Activated T-helper 1 cell treated with anti-CD3 and anti-CD28 coated beads, Interleukin-12 subunit alpha, Interleukin-12 subunit beta, Interleukin-2, Interleukin-4 antibody, amounts not matched to agents 30 ng/mL and 10 ng/mL and 1 ng/mL, durations not matched to agents 14 hours and 24 hours and 36 hours (primary cell): Measurements from ENCODE around the gene PPARD. TPM values are rescaled to one million over a fixed set of nuclear protein-coding genes. Genes with fewer than 3 reads are reported as not detected.

Experiments
- DNase-seq: peaks from one replicate; pipeline ENCODE4 v3.0.0; 2021; ENCODE audit warnings: low spot score
- H3K27ac Mint-ChIP-seq: one replicate; pipeline ENCODE4 v1.8.0; 2021; ENCODE audit warnings: mild to moderate bottlenecking, mixed read lengths
- H3K27me3 Mint-ChIP-seq: one replicate; pipeline ENCODE4 v1.8.0; 2022; ENCODE audit warnings: mild to moderate bottlenecking, moderate library complexity, mixed read lengths; ENCODE audit not compliant: insufficient read depth
- H3K36me3 Mint-ChIP-seq: one replicate; pipeline ENCODE4 v1.8.0; 2021; ENCODE audit warnings: low read depth, mixed read lengths
- H3K4me1 Mint-ChIP-seq: one replicate; pipeline ENCODE4 v1.8.0; 2021; ENCODE audit warnings: low read depth, mixed read lengths
- H3K4me3 Mint-ChIP-seq: one replicate; pipeline ENCODE4 v1.8.0; 2021; ENCODE audit warnings: mild to moderate bottlenecking, moderate library complexity, mixed read lengths
- H3K9me3 Mint-ChIP-seq: one replicate; pipeline ENCODE4 v1.8.0; 2021; ENCODE audit warnings: mixed read lengths
- intact Hi-C: fragments of 100-400 bp; cut with micrococcal nuclease; formaldehyde crosslinking; loops from one replicate; pipeline ENCODE4 v1.15.1; 2024
- total RNA-seq: library from RNA; stranded (reverse); gene quantifications from 2 replicates; pipeline ENCODE4 v1.2.3, GENCODE V29; 2022

PPARD gene
- total RNA-seq, 1 donor from 2014 or later: 17.4 TPM

DNA sequence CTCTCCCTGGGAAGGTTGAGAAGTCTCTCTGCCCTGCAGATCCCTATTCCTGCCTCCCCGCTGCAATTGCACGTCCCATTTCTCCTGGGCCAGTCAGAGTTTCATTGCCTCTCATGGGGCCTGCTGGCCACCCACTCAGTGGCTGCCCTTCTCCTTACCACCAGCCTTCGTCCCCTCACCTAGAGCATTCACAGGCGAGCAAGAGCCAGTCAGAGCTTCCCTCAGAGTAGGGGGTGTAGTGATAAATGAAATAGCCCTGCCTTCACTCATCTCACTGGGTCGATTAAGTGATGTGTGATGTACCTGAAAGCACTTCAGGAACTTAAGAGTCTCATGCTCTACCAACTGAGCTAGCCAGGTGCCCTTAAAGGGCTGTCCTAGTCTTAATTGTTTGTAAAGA, 57.8 kb downstream of the PPARD start:
- intact Hi-C loops: no loop called here
- no peak overlapping the region for H3K27ac Mint-ChIP-seq
- peaks cover 21% of the 10 kb centered on the region for H3K4me1 Mint-ChIP-seq
- H3K27me3 Mint-ChIP-seq: no peaks in the 10 kb centered on the region
- H3K36me3 Mint-ChIP-seq: peaks cover 10% of the 10 kb centered on the region
- no peaks in the 10 kb centered on the region for H3K9me3 Mint-ChIP-seq
- H3K4me3 Mint-ChIP-seq: no peak overlapping the region
- DNase-seq: no peak

DNA sequence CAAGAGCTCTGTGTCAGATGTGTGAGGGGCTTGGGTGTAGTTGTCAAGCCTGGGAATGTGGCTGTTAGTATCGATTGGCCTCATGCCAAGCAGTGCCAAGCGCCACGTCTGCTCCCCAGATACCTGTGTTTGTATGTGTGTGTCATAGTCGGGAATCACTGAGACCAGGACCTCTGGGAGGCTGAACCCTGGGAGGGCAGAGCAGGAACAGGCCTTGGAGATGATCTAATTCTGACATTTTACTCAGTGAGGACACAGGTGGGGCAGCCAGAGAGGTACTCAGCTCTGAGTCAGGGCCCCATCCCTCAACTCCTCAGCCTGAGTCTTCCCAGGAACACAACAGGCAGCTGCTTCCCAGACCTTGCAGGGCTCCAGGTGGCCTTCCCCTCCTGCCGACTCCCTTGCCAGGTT, 58.5 kb downstream of the PPARD start:
- Mint-ChIP-seq H3K4me3 (no peak overlapping the region), H3K27me3 (no peaks in the 10 kb centered on the region), H3K36me3 (peaks cover 10% of the 10 kb centered on the region), H3K27ac (no peak overlapping the region), H3K4me1 (peaks cover 15% of the 10 kb centered on the region), H3K9me3 (no peaks in the 10 kb centered on the region)
- no peak for DNase-seq
- intact Hi-C loops: no loop called here

DNA sequence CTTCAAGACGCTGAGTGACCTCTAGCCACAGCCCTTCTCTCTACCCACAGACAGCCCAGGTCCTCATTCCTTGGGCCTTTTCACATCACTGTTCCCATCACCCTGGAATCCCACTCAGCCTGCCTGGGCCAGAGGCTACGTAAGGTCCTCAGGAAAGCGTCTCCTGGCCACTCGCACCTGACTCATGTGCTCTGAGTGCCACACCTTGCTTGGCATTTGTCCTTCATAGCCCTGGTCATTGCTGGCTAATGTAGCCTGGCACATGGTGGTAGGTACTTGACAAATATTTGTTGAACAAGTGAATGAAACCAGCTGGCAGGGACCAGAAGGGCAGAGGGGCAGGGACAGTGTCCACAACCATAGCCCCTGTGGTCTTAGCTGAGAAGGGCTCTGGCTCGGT, 59.2 kb downstream of the PPARD start:
- Mint-ChIP-seq H3K27ac (no peak overlapping the region), H3K4me3 (no peak overlapping the region), H3K36me3 (peaks cover 8% of the 10 kb centered on the region), H3K4me1 (peaks cover 15% of the 10 kb centered on the region), H3K9me3 (no peaks in the 10 kb centered on the region), H3K27me3 (no peaks in the 10 kb centered on the region)
- intact Hi-C loops: no loop called here
- DNase-seq: no peak

DNA sequence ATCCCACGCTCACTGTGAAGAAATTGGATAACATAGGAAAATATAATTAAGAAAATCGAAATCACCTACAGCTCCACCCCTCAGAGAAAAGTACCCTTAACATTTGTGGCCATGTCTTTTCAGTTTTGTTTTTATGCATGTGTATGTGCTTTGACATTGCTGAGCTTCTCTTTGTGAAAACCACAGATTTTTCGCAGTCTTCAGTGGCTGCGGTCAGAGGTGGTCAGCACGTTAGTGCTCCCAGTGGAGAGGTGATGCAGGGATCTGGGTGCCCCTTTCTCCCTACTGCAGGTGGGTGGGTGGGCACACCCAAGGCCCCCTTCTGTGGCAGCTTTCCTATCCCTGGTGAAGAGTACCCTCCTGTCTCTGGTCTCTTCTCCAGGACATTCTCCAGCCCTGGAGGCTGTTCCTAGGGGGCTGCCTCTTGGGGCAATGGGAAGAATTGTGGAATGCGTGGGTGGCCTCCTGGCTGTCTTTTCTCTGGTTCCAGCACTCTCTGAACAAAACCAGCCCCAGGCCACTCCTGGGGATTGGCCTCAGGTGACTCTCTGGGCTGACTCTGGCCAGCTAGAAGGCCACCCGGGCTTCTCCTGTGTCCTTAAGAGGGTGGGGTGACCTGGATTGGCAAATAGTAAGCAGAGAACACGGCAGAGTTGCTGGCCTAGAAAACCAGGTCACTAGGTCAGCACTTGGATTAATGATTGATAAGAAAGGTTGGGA, 59.9 kb downstream of the PPARD start:
- Mint-ChIP-seq H3K9me3 (no peaks in the 10 kb centered on the region), H3K4me3 (no peak overlapping the region), H3K36me3 (peaks cover 7% of the 10 kb centered on the region), H3K4me1 (peaks cover 15% of the 10 kb centered on the region), H3K27ac (no peak overlapping the region), H3K27me3 (no peaks in the 10 kb centered on the region)
- DNase-seq: no peak
- intact Hi-C loops: no loop called here

DNA sequence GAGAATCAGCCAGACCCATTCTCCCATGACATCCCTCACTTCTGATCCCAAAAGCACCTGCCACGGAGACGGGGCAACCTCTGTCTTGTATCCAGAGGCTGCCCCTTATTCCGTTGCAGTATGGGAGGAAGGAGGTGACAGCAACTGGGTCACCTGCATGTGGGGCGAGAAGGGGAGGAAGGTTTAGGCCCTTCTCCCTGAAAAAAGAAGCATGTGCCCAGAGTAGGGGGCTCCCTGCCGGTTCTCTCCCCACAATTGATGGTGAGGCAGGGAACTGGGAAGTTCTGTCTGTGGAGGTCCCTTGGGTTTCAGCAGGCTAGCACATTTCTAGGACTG, 60.5 kb downstream of the PPARD start:
- Mint-ChIP-seq H3K27me3 (no peaks in the 10 kb centered on the region), H3K9me3 (no peaks in the 10 kb centered on the region), H3K36me3 (peaks cover 7% of the 10 kb centered on the region), H3K4me1 (peaks cover 15% of the 10 kb centered on the region), H3K27ac (no peak overlapping the region), H3K4me3 (no peak overlapping the region)
- intact Hi-C loops: no loop called here
- no peak for DNase-seq

DNA sequence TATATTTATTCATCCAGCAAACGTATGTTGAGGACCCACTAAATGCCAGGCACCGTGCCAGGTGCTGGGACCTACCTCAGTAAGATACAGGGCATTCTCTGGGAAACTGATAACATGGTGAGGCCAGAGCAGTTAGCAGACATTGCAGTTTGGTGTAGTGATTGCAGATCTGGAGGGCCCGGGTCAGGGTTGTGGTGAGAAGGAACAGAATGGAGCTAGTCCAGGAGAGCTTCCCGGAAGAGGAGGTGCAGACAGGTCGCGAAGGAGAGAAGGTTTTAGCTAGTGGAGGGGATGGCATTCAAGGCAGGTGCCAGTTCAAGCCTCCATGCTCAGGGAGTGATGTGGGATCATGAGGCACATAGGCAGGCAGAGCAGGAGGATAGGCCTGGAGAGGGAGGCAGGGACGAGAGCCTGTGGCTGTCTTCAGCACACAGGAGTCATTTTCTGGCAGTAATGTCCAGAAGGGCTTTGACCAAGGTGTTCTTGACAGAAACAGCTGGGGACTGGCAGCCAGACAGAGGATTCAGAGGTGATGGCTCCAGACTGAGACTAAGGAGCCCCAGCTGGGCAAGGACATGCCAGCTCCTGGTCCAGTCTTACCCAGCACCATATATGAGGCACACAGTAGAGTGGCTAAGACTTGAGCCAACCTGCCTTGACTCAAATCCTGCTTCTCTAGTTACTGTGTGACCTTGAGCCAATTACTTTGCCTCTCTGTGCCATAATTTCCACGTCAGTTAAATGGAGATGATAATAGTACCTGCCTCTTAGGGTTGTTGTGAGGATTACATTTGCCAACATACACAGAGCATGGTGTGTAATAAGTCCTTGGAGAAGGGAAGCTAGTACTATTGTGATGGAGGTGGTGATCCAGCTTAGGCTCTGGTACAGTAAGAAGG, 61.4 kb downstream of the PPARD start:
- no peaks in the 10 kb centered on the region for H3K9me3 Mint-ChIP-seq
- H3K4me1 Mint-ChIP-seq: peaks cover 21% of the 10 kb centered on the region
- no peak overlapping the region for H3K27ac Mint-ChIP-seq
- intact Hi-C loops: no loop called here
- no peaks in the 10 kb centered on the region for H3K27me3 Mint-ChIP-seq
- no peaks in the 10 kb centered on the region for H3K36me3 Mint-ChIP-seq
- no peak overlapping the region for H3K4me3 Mint-ChIP-seq
- DNase-seq: no peak

DNA sequence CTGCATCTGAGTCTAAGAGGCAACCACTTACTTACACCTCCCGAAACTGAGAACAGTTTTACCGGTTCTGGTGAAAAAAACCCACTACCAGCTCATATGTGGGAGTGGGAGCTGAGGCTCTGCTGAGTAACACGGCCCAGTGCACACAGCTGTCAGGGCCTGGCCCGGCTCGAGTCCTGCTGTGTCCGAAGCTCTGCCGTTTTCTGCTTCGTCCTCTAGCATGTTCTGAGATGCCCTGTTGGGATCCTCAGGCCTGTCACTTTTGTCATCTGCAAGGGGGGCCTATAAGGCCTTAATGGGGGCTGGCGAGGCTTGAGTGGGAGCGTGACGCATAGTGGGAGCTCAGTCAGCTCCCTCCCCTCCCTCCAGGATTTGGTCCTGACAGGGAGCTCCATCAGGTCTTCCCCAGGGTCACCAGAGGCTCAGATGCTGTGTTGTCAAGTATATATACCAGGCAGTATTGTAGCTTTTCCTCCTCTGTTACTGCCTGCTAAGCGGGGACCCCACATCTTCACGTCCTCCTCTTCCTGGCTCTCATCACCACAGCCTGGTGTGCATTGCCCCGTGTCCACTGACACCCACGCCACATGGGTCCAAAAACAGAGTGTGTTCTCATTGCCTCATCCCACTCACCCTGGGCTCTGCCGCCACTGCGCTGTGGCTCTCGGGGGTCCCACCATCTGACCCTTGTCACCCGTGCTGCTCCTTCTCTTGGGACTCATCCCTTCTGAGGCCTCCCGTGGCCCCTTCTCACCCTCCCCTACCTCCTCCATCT, 64.5 kb downstream of the PPARD start:
- Mint-ChIP-seq H3K9me3 (no peaks in the 10 kb centered on the region), H3K36me3 (peaks cover 7% of the 10 kb centered on the region)
- DNase-seq: no peak

DNA sequence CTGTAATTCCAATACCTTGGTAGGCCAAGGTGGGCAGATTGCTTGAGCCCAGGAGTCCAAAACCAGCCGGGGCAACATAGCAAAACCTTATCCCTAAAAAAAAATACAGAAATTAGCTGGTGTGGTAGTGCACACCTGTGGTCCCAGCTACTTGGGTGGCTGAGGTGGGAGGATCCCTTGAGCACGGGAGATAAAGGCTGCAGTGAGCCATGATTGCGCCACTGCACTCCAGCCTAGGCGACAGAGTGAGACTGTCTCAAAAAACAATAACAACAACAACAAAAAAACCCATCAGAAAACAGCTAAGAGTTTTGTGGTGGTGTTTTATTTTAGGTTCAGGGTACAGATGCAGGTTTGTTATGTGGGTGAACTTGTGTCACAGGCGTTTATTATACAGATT, 66.9 kb downstream of the PPARD start:
- no peak for DNase-seq
- intact Hi-C loops: no loop called here
- peaks cover 16% of the 10 kb centered on the region for H3K36me3 Mint-ChIP-seq
- no peak overlapping the region for H3K27ac Mint-ChIP-seq
- H3K9me3 Mint-ChIP-seq: no peaks in the 10 kb centered on the region
- H3K27me3 Mint-ChIP-seq: no peaks in the 10 kb centered on the region
- H3K4me1 Mint-ChIP-seq: peaks cover 35% of the 10 kb centered on the region
- H3K4me3 Mint-ChIP-seq: no peak overlapping the region

More for the DNA sequence above, 64.5 kb downstream of the PPARD start:
- no peak overlapping the region for H3K4me3 Mint-ChIP-seq
- H3K27ac Mint-ChIP-seq: no peak overlapping the region
- H3K4me1 Mint-ChIP-seq: peaks cover 39% of the 10 kb centered on the region
- intact Hi-C loops: no loop called here
- H3K27me3 Mint-ChIP-seq: no peaks in the 10 kb centered on the region

DNA sequence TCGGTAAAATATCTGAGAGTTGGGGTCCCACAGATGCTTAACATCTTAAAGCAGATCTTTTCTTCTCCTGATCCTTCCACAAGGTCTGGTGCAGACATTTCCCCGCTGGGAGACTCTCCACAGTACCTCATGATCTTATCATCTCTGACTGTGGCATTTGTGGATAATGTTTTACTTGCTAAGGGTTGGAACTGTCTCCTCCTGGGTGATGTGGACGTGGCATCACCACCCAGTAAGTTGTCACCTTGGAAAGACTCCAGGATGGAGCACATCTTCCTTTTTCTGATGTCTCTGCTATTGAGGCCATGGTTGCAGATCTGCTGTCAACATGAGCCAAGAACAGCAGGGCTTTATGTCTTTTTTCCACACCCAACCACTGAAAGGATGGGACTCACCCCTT, 67.8 kb downstream of the PPARD start:
- no peaks in the 10 kb centered on the region for H3K27me3 Mint-ChIP-seq
- no peaks in the 10 kb centered on the region for H3K9me3 Mint-ChIP-seq
- no peak for DNase-seq
- intact Hi-C loops: no loop called here
- H3K4me1 Mint-ChIP-seq: peaks cover 44% of the 10 kb centered on the region
- H3K27ac Mint-ChIP-seq: peak overlapping the region; percentile 30
- peaks cover 19% of the 10 kb centered on the region for H3K36me3 Mint-ChIP-seq
- H3K4me3 Mint-ChIP-seq: peak overlapping the region; percentile 41

DNA sequence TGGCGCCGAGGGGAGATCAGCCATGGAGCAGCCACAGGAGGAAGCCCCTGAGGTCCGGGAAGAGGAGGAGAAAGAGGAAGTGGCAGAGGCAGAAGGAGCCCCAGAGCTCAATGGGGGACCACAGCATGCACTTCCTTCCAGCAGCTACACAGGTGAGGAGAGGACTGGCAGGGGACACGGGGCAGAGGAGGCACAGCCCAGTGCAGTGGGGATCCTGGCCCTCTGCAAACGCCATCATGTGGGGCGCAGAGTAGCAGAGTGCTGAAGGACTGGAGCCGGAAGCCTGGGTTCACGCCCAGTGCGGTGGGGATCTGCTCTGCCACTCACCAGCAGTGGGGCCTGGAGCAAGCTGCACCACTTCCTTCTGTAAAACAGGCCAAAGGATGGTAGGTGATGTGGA, 68.7 kb downstream of the PPARD start:
- no peaks in the 10 kb centered on the region for H3K9me3 Mint-ChIP-seq
- no peak for DNase-seq
- H3K4me1 Mint-ChIP-seq: peaks cover 51% of the 10 kb centered on the region
- peak overlapping the region; percentile 82 for H3K27ac Mint-ChIP-seq
- H3K27me3 Mint-ChIP-seq: no peaks in the 10 kb centered on the region
- intact Hi-C loops: no loop called here
- H3K36me3 Mint-ChIP-seq: peaks cover 24% of the 10 kb centered on the region
- peak overlapping the region; percentile 49 for H3K4me3 Mint-ChIP-seq

DNA sequence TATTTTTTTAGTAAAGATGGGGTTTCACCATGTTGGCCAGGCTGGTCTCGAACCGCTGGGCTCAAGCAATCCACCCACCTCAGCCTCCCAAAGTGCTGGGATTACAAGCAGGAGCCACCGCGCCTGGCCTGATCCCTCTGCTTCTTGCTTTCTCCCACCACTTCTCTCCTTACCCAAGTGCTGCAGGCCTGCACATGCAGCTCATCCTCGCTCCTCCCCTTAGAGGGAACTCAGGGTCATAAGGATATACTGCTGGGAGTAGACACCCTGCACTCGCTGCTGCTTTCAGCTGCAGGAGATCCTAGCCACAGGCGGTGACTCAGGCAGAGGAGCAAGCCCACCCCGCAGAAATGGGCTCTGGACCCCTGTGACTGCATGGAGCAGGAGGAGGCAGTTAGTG, 69.7 kb downstream of the PPARD start:
- Mint-ChIP-seq H3K9me3 (no peaks in the 10 kb centered on the region), H3K36me3 (peaks cover 24% of the 10 kb centered on the region), H3K27me3 (no peaks in the 10 kb centered on the region), H3K4me1 (peaks cover 56% of the 10 kb centered on the region), H3K27ac (no peak overlapping the region), H3K4me3 (no peak overlapping the region)
- intact Hi-C loops: no loop called here
- DNase-seq: no peak

DNA sequence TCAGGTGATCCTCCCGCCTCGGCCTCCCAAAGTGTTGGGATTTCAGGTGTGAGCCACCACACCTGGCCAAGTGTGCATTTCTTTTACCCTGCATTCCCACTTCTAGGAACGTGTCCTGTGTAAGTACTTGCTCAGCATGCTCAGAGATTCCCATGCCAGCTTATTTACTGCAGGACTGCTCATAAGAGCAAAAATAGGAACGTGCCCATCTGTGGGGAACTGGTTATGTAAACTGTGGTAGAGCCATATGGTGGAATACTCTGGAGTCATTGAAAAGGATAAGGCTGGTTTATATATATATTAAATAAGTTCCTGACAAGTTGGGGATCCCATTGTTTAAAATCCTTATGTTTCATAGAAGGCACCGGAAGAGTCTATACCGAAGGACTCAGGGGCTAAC, 71.6 kb downstream of the PPARD start:
- intact Hi-C loops: no loop called here
- Mint-ChIP-seq H3K4me1 (peaks cover 65% of the 10 kb centered on the region), H3K4me3 (no peak overlapping the region), H3K27ac (no peak overlapping the region), H3K36me3 (peaks cover 31% of the 10 kb centered on the region), H3K27me3 (no peaks in the 10 kb centered on the region), H3K9me3 (no peaks in the 10 kb centered on the region)
- no peak for DNase-seq
